HG02884 (cell line): ENCODE measurements around the gene NEMP2.

Experiments
- ATAC-seq: cut with Tn5 transposase; IDR thresholded peaks from one replicate; pipeline ENCODE4 v1.9.1; 2021; ENCODE audit warnings: mild to moderate bottlenecking, moderate library complexity; ENCODE audit not compliant: unreplicated experiment

The NEMP2 gene

GRCh38 chr2:190561094-190561493, 26.6 kb upstream of the NEMP2 start:
- ATAC-seq: no peak

DNA sequence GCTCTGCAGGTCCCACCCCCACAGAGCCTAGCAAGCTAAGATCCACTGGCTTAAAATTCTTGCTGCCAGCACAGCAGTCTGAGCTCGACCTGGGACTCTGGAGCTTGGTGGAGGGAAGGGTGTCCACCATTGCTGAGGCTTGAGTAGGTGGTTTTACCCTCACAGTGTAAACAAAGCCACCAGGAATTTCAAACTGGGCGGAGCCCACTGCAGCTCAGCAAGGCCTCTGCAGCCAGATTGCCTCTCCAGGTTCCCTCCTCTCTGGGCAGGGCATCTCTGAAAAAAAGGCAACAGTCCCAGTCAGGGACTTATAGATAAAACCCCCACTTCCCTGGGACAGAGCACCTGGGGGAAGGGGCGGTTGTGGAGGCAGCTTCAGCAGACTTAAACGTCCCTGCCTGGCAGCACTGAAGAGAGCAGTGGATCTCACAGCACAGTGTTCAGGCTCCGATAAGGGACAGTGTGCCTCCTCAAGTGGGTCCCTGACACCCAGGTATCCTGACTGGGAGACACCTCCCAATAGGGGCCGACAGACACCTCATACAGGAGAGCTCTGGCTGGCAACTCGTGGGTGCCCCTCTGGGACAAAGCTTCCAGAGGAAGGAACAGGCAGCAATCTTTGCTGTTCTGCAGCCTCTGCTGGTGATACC, 20.0 kb upstream of the NEMP2 start:
- ATAC-seq: no peak

GRCh38 chr2:190553254-190553653, 18.7 kb upstream of the NEMP2 start:
- no peak for ATAC-seq

DNA sequence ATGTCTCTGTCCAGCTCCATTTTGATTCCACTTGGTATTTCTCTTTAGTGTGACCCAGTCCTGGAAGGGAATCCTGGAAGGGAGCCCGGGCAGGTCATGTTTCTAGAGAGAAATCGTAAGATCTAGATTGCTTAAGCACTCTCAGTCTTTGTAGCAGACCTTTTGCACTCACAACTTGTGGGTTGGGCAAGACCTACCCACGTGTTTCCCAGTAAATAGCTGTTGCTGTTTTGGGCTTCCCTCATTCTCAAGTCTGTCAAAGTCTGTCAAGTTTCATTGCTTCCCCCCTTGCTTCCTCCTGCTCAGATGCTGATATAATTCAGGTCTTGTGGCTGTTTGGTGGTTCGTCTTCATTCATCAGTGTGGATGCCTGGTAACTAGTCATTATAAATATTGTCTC, 17.4 kb upstream of the NEMP2 start:
- ATAC-seq: no peak

DNA sequence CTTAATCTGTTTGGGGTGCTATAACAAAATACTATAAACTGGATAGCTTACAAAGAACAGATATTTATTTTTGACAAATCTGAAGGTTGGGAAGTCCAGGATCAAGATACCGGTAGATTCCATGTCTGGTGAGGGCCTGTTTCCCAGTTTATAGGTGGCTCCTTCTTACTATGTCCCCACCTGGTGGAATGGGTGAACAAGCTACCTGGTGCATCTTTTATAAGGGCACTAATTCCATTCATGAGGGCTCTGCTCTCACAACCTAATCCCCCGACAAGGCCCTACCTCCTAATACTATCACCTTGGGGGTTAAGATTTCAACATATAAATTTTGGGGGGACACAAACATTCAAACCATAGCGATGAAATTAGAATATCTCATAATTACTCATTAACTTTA, 15.6 kb upstream of the NEMP2 start:
- ATAC-seq: no peak

GRCh38 chr2:190547886-190548285, 13.4 kb upstream of the NEMP2 start:
- ATAC-seq: no peak

- ATAC-seq: no peak
These were observed 12.2 kb upstream of the NEMP2 start for GRCh38 chr2:190546734-190547133.

GRCh38 chr2:190545555-190546385, 11.2 kb upstream of the NEMP2 start:
- ATAC-seq: no peak

- no peak for ATAC-seq
These were observed 10.6 kb upstream of the NEMP2 start for GRCh38 chr2:190545093-190545492.

GRCh38 chr2:190540048-190540447, 5.5 kb upstream of the NEMP2 start:
- no peak for ATAC-seq

GRCh38 chr2:190538201-190538600, 3.7 kb upstream of the NEMP2 start:
- ATAC-seq: no peak

GRCh38 chr2:190537765-190538164, 3.2 kb upstream of the NEMP2 start:
- ATAC-seq: no peak

DNA sequence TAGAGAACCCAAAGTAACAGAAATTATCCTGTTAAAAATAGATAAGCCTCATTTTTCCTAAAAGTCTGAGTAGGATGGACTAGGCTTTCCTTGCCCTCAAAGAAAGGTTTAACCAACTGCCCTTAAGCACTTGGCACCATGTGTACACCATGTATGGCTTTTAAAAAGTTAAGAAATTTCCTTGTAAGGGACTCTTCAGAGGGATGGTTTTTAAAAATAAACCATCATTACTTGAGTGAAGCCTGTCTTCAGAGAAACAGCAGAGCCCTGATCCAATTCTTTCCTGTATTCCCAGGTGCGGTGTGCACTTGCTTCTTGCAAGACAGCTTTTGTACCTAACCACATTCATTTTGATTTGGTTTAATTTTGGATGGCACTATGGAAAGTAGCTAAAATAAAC, 1.1 kb upstream of the NEMP2 start:
- ATAC-seq: no peak

GRCh38 chr2:190535121-190535439, 558 bp upstream of the NEMP2 start:
- no peak for ATAC-seq

GRCh38 chr2:190533968-190534309, 583 bp downstream of the NEMP2 start:
- peak; percentile 19 for ATAC-seq

GRCh38 chr2:190533175-190533967, 1.2 kb downstream of the NEMP2 start:
- ATAC-seq: no peak

- no peak for ATAC-seq
These were observed 1.9 kb downstream of the NEMP2 start for GRCh38 chr2:190532581-190532980.

GRCh38 chr2:190530248-190530900, 4.1 kb downstream of the NEMP2 start:
- ATAC-seq: no peak

GRCh38 chr2:190529486-190530247, 4.9 kb downstream of the NEMP2 start:
- no peak for ATAC-seq

- no peak for ATAC-seq
These were observed 6.0 kb downstream of the NEMP2 start for GRCh38 chr2:190528521-190529001.

- ATAC-seq: no peak
These were observed 6.6 kb downstream of the NEMP2 start for GRCh38 chr2:190527918-190528317.
